Measurements from ENCODE around the gene MISP3.

- TF ChIP-seq, protein P1, sequence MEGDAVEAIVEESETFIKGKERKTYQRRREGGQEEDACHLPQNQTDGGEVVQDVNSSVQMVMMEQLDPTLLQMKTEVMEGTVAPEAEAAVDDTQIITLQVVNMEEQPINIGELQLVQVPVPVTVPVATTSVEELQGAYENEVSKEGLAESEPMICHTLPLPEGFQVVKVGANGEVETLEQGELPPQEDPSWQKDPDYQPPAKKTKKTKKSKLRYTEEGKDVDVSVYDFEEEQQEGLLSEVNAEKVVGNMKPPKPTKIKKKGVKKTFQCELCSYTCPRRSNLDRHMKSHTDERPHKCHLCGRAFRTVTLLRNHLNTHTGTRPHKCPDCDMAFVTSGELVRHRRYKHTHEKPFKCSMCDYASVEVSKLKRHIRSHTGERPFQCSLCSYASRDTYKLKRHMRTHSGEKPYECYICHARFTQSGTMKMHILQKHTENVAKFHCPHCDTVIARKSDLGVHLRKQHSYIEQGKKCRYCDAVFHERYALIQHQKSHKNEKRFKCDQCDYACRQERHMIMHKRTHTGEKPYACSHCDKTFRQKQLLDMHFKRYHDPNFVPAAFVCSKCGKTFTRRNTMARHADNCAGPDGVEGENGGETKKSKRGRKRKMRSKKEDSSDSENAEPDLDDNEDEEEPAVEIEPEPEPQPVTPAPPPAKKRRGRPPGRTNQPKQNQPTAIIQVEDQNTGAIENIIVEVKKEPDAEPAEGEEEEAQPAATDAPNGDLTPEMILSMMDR (IDR thresholded peaks at IDR 0.05; ENCODE audit: insufficient read depth, low read length, poor library complexity, severe bottlenecking) = no peak
- TF ChIP-seq EZH2phosphoT487 (conservative IDR thresholded peaks at IDR 0.05; ENCODE audit: low read length) = no peak
Observed at GRCh38 chr19:14078411-14078810, 5.8 kb downstream of the MISP3 start.
